SU-DHL-6 (cell line): ENCODE measurements around the gene PGM1.

Experiments
- H2AFZ ChIP-seq: fragments of 200-600 bp; sonication (generic); 2 replicates; pipeline ENCODE4 v1.6.1; 2014; ENCODE audit warnings: low read depth, mild to moderate bottlenecking, moderate library complexity, mixed read lengths, antibody characterized with exemption, low read length; ENCODE audit not compliant: severe bottlenecking
- H3F3A ChIP-seq: fragments of 200-600 bp; shearing (Covaris generic); 2 replicates; pipeline ENCODE4 v1.6.0; 2016; ENCODE audit warnings: antibody characterized with exemption, mild to moderate bottlenecking; ENCODE audit not compliant: insufficient read depth
- H3K27ac ChIP-seq: fragments of 200-600 bp; sonication (generic); 2 replicates; pipeline ENCODE4 v1.5.1; 2016; ENCODE audit warnings: low read depth, mild to moderate bottlenecking, low read length, moderate library complexity, mixed read lengths
- H3K27me3 ChIP-seq: fragments of 200-600 bp; sonication (generic), shearing (Covaris generic); 2 replicates; pipeline ENCODE4 v1.6.0; 2014; ENCODE audit warnings: mild to moderate bottlenecking, low read length
- H3K36me3 ChIP-seq: fragments of 200-600 bp; sonication (generic); 2 replicates; pipeline ENCODE4 v1.6.1; 2014; ENCODE audit warnings: mild to moderate bottlenecking, low read length, mixed read lengths
- H3K4me2 ChIP-seq: fragments of 300-600, 200-600 bp; shearing (Covaris generic), sonication (generic); 2 replicates; pipeline ENCODE4 v1.6.0; 2014; ENCODE audit warnings: low read length, low read depth, mild to moderate bottlenecking; ENCODE audit not compliant: poor library complexity, severe bottlenecking
- H3K4me3 ChIP-seq: fragments of 200-600 bp; sonication (generic); 2 replicates; pipeline ENCODE4 v1.5.1; 2014; ENCODE audit warnings: antibody characterized with exemption, low read length, mild to moderate bottlenecking, mixed read lengths; ENCODE audit not compliant: insufficient read depth, poor library complexity, severe bottlenecking
- H3K79me2 ChIP-seq: fragments of 200-600 bp; sonication (generic); 2 replicates; pipeline ENCODE4 v1.6.1; 2014; ENCODE audit warnings: mild to moderate bottlenecking, low read length, moderate library complexity; ENCODE audit not compliant: insufficient read depth
- H3K9ac ChIP-seq: fragments of 200-600 bp; sonication (generic); 2 replicates; pipeline ENCODE4 v1.7.0; 2014; ENCODE audit warnings: mild to moderate bottlenecking, low read length
- H3K9me2 ChIP-seq: fragments of 200-600 bp; sonication (generic); replicated peaks from 2 replicates; pipeline ENCODE4 v1.6.1; 2014; ENCODE audit warnings: low read length; ENCODE audit not compliant: insufficient read depth
- H3K9me3 ChIP-seq: fragments of 200-600 bp; sonication (generic); 2 replicates; pipeline ENCODE4 v1.6.1; 2014; ENCODE audit warnings: low read length, mixed read lengths; ENCODE audit not compliant: insufficient read depth
- H4K20me1 ChIP-seq: fragments of 200-600 bp; sonication (generic); 2 replicates; pipeline ENCODE4 v1.6.1; 2014; ENCODE audit warnings: low read depth, mild to moderate bottlenecking, antibody characterized with exemption, low read length, moderate library complexity, mixed read lengths
- CTCF ChIP-seq: fragments of 200-600 bp; sonication (generic); IDR thresholded peaks from one replicate; pipeline ENCODE4 v1.5.1; 2017; ENCODE audit warnings: antibody characterized with exemption, mild to moderate bottlenecking, low read length, moderate library complexity; ENCODE audit not compliant: insufficient read depth, poor library complexity, severe bottlenecking
- EZH2phosphoT487 ChIP-seq: fragments of 200-600 bp; sonication (generic), shearing (Covaris generic); conservative IDR thresholded peaks from 2 replicates; pipeline ENCODE4 v1.6.1; 2018; ENCODE audit warnings: mild to moderate bottlenecking, antibody characterized with exemption, low read length, moderate library complexity, mixed read lengths

PGM1 gene

DNA sequence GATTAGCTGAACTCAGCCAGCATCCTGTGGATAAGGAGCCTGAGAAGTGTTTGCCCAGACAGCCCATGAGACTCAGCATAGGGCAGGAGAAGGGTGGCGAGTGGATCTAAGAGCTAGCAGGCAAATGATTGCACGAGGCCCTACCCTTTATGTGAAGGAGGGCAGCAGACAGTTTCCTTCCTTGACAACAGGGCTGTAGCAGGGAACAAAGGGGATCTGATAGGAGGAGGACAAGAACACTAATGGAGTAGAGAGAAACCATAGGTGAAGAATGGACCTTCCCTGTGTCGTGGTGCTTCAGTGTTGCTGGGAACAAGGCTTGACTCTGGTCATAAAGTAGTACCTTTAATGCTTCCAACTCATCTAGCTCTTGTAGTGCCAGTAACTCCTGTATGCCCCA is 84.3 kb downstream of the PGM1 start:
- no peaks in the 10 kb centered on the region for H3K27me3 ChIP-seq

GRCh38 chr1:63678200-63678599 is 85.0 kb downstream of the PGM1 start:
- Histone ChIP-seq H3K36me3 (no peaks in the 10 kb centered on the region), H3K9ac (no peak overlapping the region), H3K9me3 (no peaks in the 10 kb centered on the region), H3K4me2 (no peak overlapping the region), H2AFZ (no peak overlapping the region), H3K9me2 (no peaks in the 10 kb centered on the region), H3K27me3 (no peaks in the 10 kb centered on the region), H4K20me1 (no peaks in the 10 kb centered on the region), H3K27ac (no peak overlapping the region), H3F3A (no peaks in the 10 kb centered on the region), H3K79me2 (no peaks in the 10 kb centered on the region), H3K4me3 (no peak overlapping the region)
- no peak for TF ChIP-seq EZH2phosphoT487
- TF ChIP-seq CTCF, result no peak

More for the DNA sequence above, 84.3 kb downstream of the PGM1 start:
- Histone ChIP-seq H3K79me2 (no peaks in the 10 kb centered on the region), H3F3A (no peaks in the 10 kb centered on the region), H3K36me3 (no peaks in the 10 kb centered on the region), H2AFZ (no peak overlapping the region), H4K20me1 (no peaks in the 10 kb centered on the region), H3K9ac (no peak overlapping the region), H3K4me2 (no peak overlapping the region), H3K9me2 (no peaks in the 10 kb centered on the region), H3K9me3 (no peaks in the 10 kb centered on the region), H3K27ac (no peak overlapping the region), H3K4me3 (no peak overlapping the region)
- TF ChIP-seq EZH2phosphoT487 (no peak), CTCF (no peak)

DNA sequence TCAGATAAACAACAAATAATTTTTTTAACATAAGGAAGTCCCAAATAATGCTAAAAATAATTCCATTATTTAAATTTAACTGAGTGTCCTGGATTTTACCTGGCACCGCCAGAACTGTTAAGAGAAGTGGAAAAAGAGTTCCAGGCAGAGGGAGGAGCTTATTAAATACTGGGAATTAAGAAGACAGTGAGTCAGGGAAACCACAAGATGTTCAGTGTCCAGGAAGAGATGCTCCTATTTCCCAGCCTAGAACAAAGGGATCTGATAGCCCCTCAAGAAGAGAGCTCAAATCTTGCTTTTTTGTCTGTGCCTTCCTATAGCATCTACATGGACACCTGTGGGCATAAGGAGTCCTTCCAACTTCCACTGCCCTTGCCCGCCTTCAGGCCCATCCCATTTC is 85.9 kb downstream of the PGM1 start:
- Histone ChIP-seq H3K9me2 (no peaks in the 10 kb centered on the region), H3K27me3 (no peaks in the 10 kb centered on the region), H4K20me1 (no peaks in the 10 kb centered on the region), H3K79me2 (no peaks in the 10 kb centered on the region), H3K4me3 (no peak overlapping the region), H3K9me3 (no peaks in the 10 kb centered on the region), H3K4me2 (no peak overlapping the region), H2AFZ (no peak overlapping the region), H3K36me3 (no peaks in the 10 kb centered on the region), H3F3A (no peaks in the 10 kb centered on the region), H3K27ac (no peak overlapping the region), H3K9ac (no peak overlapping the region)
- TF ChIP-seq CTCF, result no peak
- TF ChIP-seq EZH2phosphoT487, result no peak
